K562 (cell line): ENCODE data around the gene TRMT1. TPM values are rescaled to one million over a fixed set of nuclear protein-coding genes. Genes with fewer than 3 reads are reported as not detected.

Experiments
- ARHGAP35 ChIP-seq: fragments of 450-650 bp; IDR thresholded peaks from 2 replicates; pipeline ENCODE4 v1.6.1; 2018; ENCODE audit not compliant: partially characterized antibody
- ARID1B ChIP-seq: fragments of 450-650 bp; IDR thresholded peaks from 2 replicates; pipeline ENCODE4 v1.6.1; 2016; ENCODE audit warnings: antibody characterized with exemption, mild to moderate bottlenecking, inconsistent platforms
- E2F5 ChIP-seq: sonication (generic); formaldehyde crosslinking; IDR thresholded peaks from 2 replicates; pipeline ENCODE4 v1.8.0; 2022; ENCODE audit warnings: mild to moderate bottlenecking, missing genetic modification reagents
- ETS1 ChIP-seq: conservative IDR thresholded peaks from 2 replicates; pipeline ENCODE4 v1.6.1; 2011; ENCODE audit warnings: low read depth, mild to moderate bottlenecking, low read length; ENCODE audit not compliant: control insufficient read depth
- ETV1 ChIP-seq: fragments of 450-650 bp; conservative IDR thresholded peaks from 2 replicates; pipeline ENCODE4 v1.6.1; 2016; ENCODE audit warnings: missing genetic modification characterization, control low read depth, low read depth, missing compliant biosample characterization
- GABPB2 ChIP-seq: fragments of 250-450 bp; sonication (Bioruptor Pico); conservative IDR thresholded peaks from 2 replicates; pipeline ENCODE4 v1.5.1; 2021; ENCODE audit warnings: mild to moderate bottlenecking
- GTF3C2 ChIP-seq: IDR thresholded peaks from 3 replicates; pipeline ENCODE4 v1.6.1; 2011; ENCODE audit warnings: borderline replicate concordance, mild to moderate bottlenecking, moderate library complexity; ENCODE audit not compliant: insufficient read length; ENCODE audit errors: extremely low read depth
- HDAC6 ChIP-seq: IDR thresholded peaks from 2 replicates; pipeline ENCODE4 v1.6.1; 2012; ENCODE audit warnings: low read depth, mild to moderate bottlenecking, control low read depth, inconsistent platforms, low read length, moderate library complexity
- HMG20A ChIP-seq: fragments of 450-650 bp; formaldehyde crosslinking; conservative IDR thresholded peaks from 2 replicates; pipeline ENCODE4 v1.4.0; 2020; ENCODE audit warnings: mild to moderate bottlenecking, mixed read lengths
- HMGN3 ChIP-seq: IDR thresholded peaks from 2 replicates; pipeline ENCODE4 v1.6.1; 2011; ENCODE audit warnings: borderline replicate concordance, low read depth, mild to moderate bottlenecking, mixed read lengths, low read length; ENCODE audit not compliant: insufficient read length; ENCODE audit errors: extremely low read depth
- HNRNPUL1 ChIP-seq: fragments of 200-400 bp; formaldehyde crosslinking; IDR thresholded peaks from 2 replicates; pipeline ENCODE4 v1.6.1; 2017; ENCODE audit warnings: low read length
- IRF2 ChIP-seq: sonication (generic); formaldehyde crosslinking; IDR thresholded peaks from 2 replicates; pipeline ENCODE4 v1.8.1; 2022; ENCODE audit warnings: mild to moderate bottlenecking, missing genetic modification reagents
- KLF1 ChIP-seq: fragments of 450-650 bp; IDR thresholded peaks from 2 replicates; pipeline ENCODE4 v1.6.1; 2016; ENCODE audit warnings: missing genetic modification characterization, missing compliant biosample characterization
- KLF10 ChIP-seq: fragments of 250-450 bp; sonication (Bioruptor Pico); IDR thresholded peaks from 2 replicates; pipeline ENCODE4 v1.6.1; 2021; ENCODE audit warnings: matching md5 sums
- MBD2 ChIP-seq: sonication (generic); IDR thresholded peaks from 2 replicates; pipeline ENCODE4 v1.6.1; 2016; ENCODE audit warnings: low read depth, borderline replicate concordance
- NR4A1 ChIP-seq, 2 experiments: fragments of 250-450 bp in 1 of 2; fragments of 450-650 bp in 1 of 2; sonication (Bioruptor Pico) in 1 of 2; IDR thresholded peaks; 2 replicates each; pipeline versions ENCODE4 v1.4.0 to v1.6.1; 2016 to 2020; ENCODE audit warnings: mild to moderate bottlenecking in 2 of 2, missing compliant biosample characterization in 1 of 2, missing genetic modification characterization in 1 of 2, moderate library complexity in 1 of 2
- POLR3G ChIP-seq: IDR thresholded peaks from 2 replicates; pipeline ENCODE4 v1.6.1; 2011; ENCODE audit not compliant: insufficient read length, insufficient replicate concordance; ENCODE audit errors: extremely low read depth
- RBM14 ChIP-seq: fragments of 200-400 bp; formaldehyde crosslinking; IDR thresholded peaks from 2 replicates; pipeline ENCODE4 v1.6.1; 2018; ENCODE audit warnings: low read depth, mild to moderate bottlenecking, low read length, moderate library complexity, borderline replicate concordance; ENCODE audit not compliant: insufficient read depth
- SMARCB1 ChIP-seq: IDR thresholded peaks from 2 replicates; pipeline ENCODE4 v1.6.1; 2011; ENCODE audit warnings: improper control_type of control experiment, low read depth; ENCODE audit not compliant: insufficient read length
- SUPT5H ChIP-seq: fragments of 450-650 bp; IDR thresholded peaks from 2 replicates; pipeline ENCODE4 v1.6.1; 2016
- ZNF354B ChIP-seq: fragments of 250-450 bp; sonication (Bioruptor Pico); IDR thresholded peaks from 2 replicates; pipeline ENCODE4 v1.4.0; 2020
- polyA plus RNA-seq, 8 experiments: library from polyadenylated mRNA; depleted of rRNA in 4 of 8; stranded (reverse) in 5 of 8; unstranded in 3 of 8; fragments of >200 nt; fragmentation: Nextera tagmentation in 2 of 8; fragmentation: Illumina TruSeq in 1 of 8; extraction: Ambion mirVana in 2 of 8; extraction: Trizol in 1 of 8; gene quantifications; 2 replicates each; pipeline versions ENCODE4 v1.2.1 to v1.2.3, GENCODE V29; 2011 to 2014; ENCODE audit warnings: inconsistent platforms in 1 of 8, missing spikeins in 1 of 8
- total RNA-seq, 7 experiments: library from RNA; depleted of rRNA in 6 of 7; stranded (reverse); fragments of >200 nt in 6 of 7; fragmentation: Illumina TruSeq in 2 of 7; extraction: Trizol in 2 of 7; gene quantifications; 2 replicates each; pipeline versions ENCODE4 v1.2.1 to v1.2.3, GENCODE V29; 2011 to 2021; ENCODE audit warnings: low replicate concordance in 1 of 7
- TF ChIP-seq, protein P1 (sequence below): sonication (generic); formaldehyde crosslinking; IDR thresholded peaks from 2 replicates; pipeline ENCODE4 v1.5.0; 2020; ENCODE audit warnings: missing genetic modification reagents

Gene TRMT1
- total and polyA plus RNA-seq, 9 of the 15 experiments (the other 6 are each of a cell fraction or from before 2014, with no cell fraction given) = 5.8 to 158 (median 54.3) TPM

GRCh38 chr19:13151605-13152355, 35.2 kb upstream of the TRMT1 start (continued):
- TF ChIP-seq GTF3C2 (no peak), SUPT5H (no peak; the same call in 1 of the 2 replicates), IRF2 (CRISPR knock-in tag) (no peak), HDAC6 (no peak), HMGN3 (peak; percentile 74), SMARCB1 (no peak), KLF1 (tag) (peak; percentile 90), KLF10 (CRISPR knock-in tag) (no peak), RBM14 (no peak), ARHGAP35 (no peak), ETV1 (no peak; the same call in none of the 2 replicates), MBD2 (no peak), E2F5 (CRISPR knock-in tag) (0 out of 2 replicates have a peak, but pooled peaks have one; percentile 49), ZNF354B (no peak), HMG20A (CRISPR knock-in tag) (no peak), NR4A1 (CRISPR knock-in tag; IDR thresholded peaks at IDR 0.05) (no peak), NR4A1 (tag; IDR thresholded peaks at IDR 0.05) (no peak), HNRNPUL1 (no peak), POLR3G (no peak), ETS1 (no peak; the same call in none of the 2 replicates), ARID1B (no peak), GABPB2 (CRISPR knock-in tag) (no peak)
- TF ChIP-seq, protein P1, sequence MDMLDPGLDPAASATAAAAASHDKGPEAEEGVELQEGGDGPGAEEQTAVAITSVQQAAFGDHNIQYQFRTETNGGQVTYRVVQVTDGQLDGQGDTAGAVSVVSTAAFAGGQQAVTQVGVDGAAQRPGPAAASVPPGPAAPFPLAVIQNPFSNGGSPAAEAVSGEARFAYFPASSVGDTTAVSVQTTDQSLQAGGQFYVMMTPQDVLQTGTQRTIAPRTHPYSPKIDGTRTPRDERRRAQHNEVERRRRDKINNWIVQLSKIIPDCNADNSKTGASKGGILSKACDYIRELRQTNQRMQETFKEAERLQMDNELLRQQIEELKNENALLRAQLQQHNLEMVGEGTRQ = peak; percentile 70
